ENCODE results near the gene ZFAND3.

GRCh38 chr6:38127284-38127683 is 307.8 kb downstream of the ZFAND3 start:
- TF ChIP-seq CTCF (IDR thresholded peaks at IDR 0.05) (no peak), POLR2A (IDR thresholded peaks at IDR 0.05) (no peak)

Measured in adrenal gland (tissue), 5 donors.